HL-60 (cell line): ENCODE data around the gene KREMEN2.

Experiments
- POLR2AphosphoS5 ChIP-seq: IDR thresholded peaks from 2 replicates; pipeline ENCODE4 v1.6.1; 2012; ENCODE audit warnings: low read depth
- TF ChIP-seq, protein P1 (sequence below): IDR thresholded peaks from one replicate; pipeline ENCODE4 v1.5.1; 2011; ENCODE audit warnings: low read length, control low read depth, inconsistent platforms; ENCODE audit not compliant: insufficient read depth

- TF ChIP-seq, protein P1, sequence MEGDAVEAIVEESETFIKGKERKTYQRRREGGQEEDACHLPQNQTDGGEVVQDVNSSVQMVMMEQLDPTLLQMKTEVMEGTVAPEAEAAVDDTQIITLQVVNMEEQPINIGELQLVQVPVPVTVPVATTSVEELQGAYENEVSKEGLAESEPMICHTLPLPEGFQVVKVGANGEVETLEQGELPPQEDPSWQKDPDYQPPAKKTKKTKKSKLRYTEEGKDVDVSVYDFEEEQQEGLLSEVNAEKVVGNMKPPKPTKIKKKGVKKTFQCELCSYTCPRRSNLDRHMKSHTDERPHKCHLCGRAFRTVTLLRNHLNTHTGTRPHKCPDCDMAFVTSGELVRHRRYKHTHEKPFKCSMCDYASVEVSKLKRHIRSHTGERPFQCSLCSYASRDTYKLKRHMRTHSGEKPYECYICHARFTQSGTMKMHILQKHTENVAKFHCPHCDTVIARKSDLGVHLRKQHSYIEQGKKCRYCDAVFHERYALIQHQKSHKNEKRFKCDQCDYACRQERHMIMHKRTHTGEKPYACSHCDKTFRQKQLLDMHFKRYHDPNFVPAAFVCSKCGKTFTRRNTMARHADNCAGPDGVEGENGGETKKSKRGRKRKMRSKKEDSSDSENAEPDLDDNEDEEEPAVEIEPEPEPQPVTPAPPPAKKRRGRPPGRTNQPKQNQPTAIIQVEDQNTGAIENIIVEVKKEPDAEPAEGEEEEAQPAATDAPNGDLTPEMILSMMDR = no peak
- no peak for TF ChIP-seq POLR2AphosphoS5
Measured at GRCh38 chr16:3013998-3014690, 50.1 kb downstream of the KREMEN2 start.
